Choroid plexus epithelial cell (primary cell): ENCODE results near the gene RARRES2.

ENCODE experiments used
- DNase-seq: peaks from one replicate; pipeline ENCODE4 v3.0.0-alpha.2; 2010; ENCODE audit warnings: low read depth
- H3K4me3 ChIP-seq: 2 replicates; pipeline ENCODE4 v1.5.1; 2011; ENCODE audit warnings: low read depth, mild to moderate bottlenecking, control low read depth, low read length, moderate library complexity
- TF ChIP-seq, protein P1 (sequence below): conservative IDR thresholded peaks from 2 replicates; pipeline ENCODE4 v1.5.1; 2011; ENCODE audit warnings: low read depth, mild to moderate bottlenecking, control low read depth, inconsistent platforms, low read length, moderate library complexity

Gene RARRES2

DNA sequence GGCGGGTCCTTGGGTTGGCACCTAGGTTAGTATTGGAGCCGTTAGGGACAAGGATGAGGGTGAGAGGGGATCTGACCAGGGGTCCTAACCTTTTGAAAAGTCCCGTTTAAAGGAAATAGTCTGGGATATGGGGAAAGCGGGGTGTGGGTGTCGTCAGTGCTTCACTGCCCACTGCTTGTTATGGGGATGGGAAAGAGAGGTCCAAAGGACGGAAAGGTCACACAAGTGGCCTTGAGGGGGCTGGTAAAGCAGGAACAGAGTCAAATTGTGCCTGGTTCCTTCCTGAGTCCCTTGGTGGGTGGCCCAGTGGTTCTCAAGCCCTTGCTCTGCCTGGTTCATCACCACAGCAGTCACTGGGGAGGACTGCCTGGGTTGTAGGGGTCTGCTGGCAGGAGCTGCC, 35.1 kb upstream of the RARRES2 start:
- TF ChIP-seq, protein P1, sequence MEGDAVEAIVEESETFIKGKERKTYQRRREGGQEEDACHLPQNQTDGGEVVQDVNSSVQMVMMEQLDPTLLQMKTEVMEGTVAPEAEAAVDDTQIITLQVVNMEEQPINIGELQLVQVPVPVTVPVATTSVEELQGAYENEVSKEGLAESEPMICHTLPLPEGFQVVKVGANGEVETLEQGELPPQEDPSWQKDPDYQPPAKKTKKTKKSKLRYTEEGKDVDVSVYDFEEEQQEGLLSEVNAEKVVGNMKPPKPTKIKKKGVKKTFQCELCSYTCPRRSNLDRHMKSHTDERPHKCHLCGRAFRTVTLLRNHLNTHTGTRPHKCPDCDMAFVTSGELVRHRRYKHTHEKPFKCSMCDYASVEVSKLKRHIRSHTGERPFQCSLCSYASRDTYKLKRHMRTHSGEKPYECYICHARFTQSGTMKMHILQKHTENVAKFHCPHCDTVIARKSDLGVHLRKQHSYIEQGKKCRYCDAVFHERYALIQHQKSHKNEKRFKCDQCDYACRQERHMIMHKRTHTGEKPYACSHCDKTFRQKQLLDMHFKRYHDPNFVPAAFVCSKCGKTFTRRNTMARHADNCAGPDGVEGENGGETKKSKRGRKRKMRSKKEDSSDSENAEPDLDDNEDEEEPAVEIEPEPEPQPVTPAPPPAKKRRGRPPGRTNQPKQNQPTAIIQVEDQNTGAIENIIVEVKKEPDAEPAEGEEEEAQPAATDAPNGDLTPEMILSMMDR = no peak
- no peak overlapping the region for H3K4me3 ChIP-seq
- no peak for DNase-seq

DNA sequence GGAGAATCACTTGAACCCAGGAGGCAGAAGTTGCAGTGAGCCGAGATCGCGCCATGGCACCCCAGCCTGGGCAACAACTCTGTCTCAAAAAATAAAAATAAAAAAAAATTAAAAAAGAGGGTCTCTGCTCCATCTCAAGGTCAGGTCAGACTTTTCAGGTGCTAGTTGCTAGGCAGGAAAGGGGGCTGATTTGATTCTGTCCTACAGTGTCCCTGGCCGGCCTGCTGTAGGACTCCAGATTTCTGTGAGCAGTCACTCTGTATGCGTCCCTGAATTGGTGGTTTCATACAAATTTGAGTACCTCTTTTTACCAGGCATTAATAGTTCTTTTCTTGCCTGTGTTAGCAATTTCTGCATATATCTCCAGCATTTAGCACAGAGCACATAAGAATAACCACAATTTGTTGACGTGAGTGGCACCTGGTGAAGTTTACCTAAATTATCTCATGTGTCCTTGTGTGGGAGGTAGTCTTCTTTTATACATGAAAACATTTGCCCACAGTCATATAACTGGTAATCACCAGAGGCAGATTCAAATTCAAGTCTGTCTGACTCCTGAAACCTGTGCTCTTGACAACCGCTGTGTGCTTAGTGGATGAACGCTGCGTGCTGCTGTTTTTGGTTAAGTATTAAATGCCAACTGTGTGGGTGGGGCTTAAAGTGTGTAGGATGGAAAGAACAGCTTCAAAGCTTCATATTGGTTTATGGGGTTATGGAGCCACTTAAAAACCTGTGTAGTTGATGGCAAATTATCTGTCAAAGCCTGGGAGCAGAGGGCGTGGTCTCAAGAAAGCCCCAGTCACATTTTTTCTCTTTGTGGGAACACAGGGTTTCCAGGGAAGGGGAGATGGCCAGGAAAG, 34.5 kb upstream of the RARRES2 start:
- H3K4me3 ChIP-seq = no peak overlapping the region
- no peak for DNase-seq
- TF ChIP-seq, protein P1 = no peak

DNA sequence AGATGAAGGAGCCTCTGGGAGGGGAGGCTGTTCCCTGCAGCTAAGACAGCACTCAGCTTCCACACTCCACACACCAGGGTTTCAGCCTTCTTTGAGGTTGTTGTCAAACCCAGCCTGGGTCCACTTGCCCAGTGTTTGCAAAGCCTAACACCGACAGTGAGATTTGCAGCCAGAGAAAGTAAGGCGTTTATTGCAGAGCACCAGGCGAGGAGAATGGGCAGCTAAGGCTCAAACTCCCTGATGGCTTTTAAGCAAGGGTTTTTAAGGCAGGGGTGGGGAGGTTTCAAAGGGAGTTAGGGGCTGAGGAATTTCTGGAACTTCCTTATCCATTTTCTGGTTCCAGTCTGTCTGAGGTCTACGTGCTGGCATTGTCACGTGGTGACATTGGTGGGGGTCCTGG, 33.0 kb upstream of the RARRES2 start:
- TF ChIP-seq, protein P1 = no peak
- H3K4me3 ChIP-seq = no peak overlapping the region
- no peak for DNase-seq

DNA sequence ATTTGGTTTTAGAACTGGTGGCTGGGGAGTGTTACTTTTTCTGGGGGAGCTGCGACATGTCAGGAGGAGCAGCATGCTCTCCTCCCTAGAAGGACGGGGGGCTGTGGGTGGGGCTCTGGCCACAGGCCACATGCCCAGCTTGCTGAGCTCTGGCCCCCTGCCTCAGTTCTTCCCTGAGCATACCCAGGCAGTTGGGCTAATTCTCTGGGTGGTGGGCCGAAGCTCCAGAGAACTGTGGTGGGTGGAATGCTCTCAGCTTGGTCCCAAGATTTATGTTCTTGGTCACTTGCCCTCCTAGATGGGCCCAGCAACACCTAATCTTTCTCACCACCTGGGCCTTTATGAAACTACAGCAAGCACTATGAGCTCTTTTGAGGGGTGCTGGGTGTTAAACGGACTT, 32.6 kb upstream of the RARRES2 start:
- no peak for DNase-seq
- H3K4me3 ChIP-seq = no peak overlapping the region
- TF ChIP-seq, protein P1 = no peak

DNA sequence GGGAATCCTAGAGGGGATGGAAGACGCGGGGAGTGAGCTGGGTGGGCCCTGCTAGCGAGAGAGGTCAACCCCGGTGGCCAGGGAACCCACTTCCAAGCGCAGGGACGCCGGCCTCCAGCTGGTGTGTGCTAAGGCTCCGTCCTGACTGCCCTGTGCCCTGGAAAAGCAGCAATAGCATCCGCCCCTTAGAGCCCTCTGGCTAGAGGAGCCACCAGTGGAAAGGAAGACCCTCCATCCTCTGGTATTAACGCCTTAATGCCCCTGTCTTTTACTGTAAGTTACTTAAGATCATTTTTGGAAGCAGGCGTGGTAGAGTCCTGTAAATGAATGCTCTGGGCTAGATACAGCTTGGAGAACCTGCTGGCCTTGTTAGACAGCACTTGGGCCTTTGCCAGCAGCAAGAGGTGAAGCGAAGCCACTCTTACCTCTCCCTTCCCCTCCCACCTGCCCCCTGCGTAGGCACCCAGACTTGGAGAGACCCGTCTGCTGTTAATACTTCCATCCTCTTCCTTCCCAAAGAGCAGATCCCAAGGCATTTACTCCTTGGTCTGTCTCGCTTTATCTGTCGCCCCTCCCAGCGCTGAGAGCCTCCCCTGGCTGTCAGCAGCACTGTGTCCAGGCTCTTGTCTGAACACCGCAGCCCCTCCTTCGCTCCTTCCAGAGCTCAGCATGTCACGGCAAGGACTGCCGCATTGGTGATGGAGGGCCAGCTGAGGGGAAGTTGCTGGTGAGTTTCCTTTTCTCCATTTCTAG, 31.8 kb upstream of the RARRES2 start:
- no peak overlapping the region for H3K4me3 ChIP-seq
- TF ChIP-seq, protein P1 = no peak
- no peak for DNase-seq

DNA sequence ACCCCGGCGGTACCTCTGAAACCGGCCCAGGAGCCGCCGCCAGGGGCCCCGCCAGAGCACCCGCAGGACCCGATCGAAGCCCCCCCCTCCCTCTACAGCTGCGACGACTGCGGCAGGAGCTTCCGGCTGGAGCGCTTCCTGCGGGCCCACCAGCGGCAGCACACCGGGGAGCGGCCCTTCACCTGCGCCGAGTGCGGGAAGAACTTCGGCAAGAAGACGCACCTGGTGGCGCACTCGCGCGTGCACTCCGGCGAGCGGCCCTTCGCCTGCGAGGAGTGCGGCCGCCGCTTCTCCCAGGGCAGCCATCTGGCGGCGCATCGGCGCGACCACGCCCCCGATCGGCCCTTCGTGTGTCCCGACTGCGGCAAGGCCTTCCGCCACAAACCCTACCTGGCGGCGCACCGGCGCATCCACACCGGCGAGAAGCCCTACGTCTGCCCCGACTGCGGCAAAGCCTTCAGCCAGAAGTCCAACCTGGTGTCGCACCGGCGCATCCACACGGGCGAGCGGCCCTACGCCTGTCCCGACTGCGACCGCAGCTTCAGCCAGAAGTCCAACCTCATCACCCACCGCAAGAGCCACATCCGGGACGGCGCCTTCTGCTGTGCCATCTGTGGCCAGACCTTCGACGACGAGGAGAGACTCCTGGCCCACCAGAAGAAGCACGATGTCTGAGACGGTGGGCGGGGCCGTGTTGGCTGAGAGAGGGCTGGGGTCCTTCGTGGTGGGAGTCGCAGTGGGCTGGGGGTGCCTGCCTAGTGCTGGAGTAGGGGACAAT, 31.0 kb upstream of the RARRES2 start:
- DNase-seq = no peak
- TF ChIP-seq, protein P1 = no peak

More for the DNA sequence above, 31.0 kb upstream of the RARRES2 start:
- no peak overlapping the region for H3K4me3 ChIP-seq
